H1 (cell line): ENCODE results near the gene ZBED5. TPM values are rescaled to one million over a fixed set of nuclear protein-coding genes. Genes with fewer than 3 reads are reported as not detected.

ENCODE experiments used
- KDM4A ChIP-seq: IDR thresholded peaks from one replicate; pipeline ENCODE4 v1.7.1; 2012; ENCODE audit warnings: low read depth, mild to moderate bottlenecking, moderate library complexity, low read length, inconsistent platforms; ENCODE audit not compliant: severe bottlenecking
- RBBP5 ChIP-seq: IDR thresholded peaks from 2 replicates; pipeline ENCODE4 v1.7.1; 2012; ENCODE audit warnings: low read depth, mild to moderate bottlenecking, inconsistent platforms, low read length, moderate library complexity, borderline replicate concordance
- TAF7 ChIP-seq: optimal IDR thresholded peaks from 2 replicates; pipeline ENCODE3; 2011; ENCODE audit warnings: low read depth, mild to moderate bottlenecking, inconsistent platforms, low read length, moderate library complexity, borderline replicate concordance
- polyA plus RNA-seq, 7 experiments: library from polyadenylated mRNA; depleted of rRNA in 3 of 7; stranded (reverse) in 5 of 7; unstranded in 2 of 7; fragments of >200 nt in 5 of 7; fragments of 200-250 nt in 2 of 7; gene quantifications; 1 replicate in 5 of 7; 2 replicates in 1 of 7; 4 replicates in 1 of 7; pipeline versions ENCODE4 v1.2.1 to v1.2.3, GENCODE V29; 2011 to 2013; ENCODE audit warnings: missing spikeins in 2 of 7, mixed read lengths in 2 of 7
- total RNA-seq: library from RNA; stranded (reverse); fragmentation: NEBNext Ultra II Directional; extraction: Animal tissue kit (Norgen Biotek cat#: 25700); gene quantifications from 2 replicates; pipeline ENCODE4 v1.2.1, GENCODE V29; 2021

ZBED5 gene
- total and polyA plus RNA-seq, 2 of the 8 experiments (the other 6 are each of a cell fraction or from before 2014, with no cell fraction given), result 54.2 to 94.7 TPM

- TF ChIP-seq TAF7 (no peak), KDM4A (peak; percentile 22), RBBP5 (peak; percentile 6; the same call in 1 of the 2 replicates)
Measured at GRCh38 chr11:10809373-10810160, 48.3 kb downstream of the ZBED5 start (continued).
